Thyroid gland (tissue), 4 donors: ENCODE data around the gene MMP19. TPM values are rescaled to one million over a fixed set of nuclear protein-coding genes. Genes with fewer than 3 reads are reported as not detected.

Experiments used
- DNase-seq, 2 donors: peaks; one replicate each; pipeline ENCODE4 v3.0.0-alpha.2; 2019
- H3K27ac ChIP-seq, 3 donors: fragments of 200-600 bp; sonication (generic); 1 replicate in 2 of 3; 2 replicates in 1 of 3; pipeline ENCODE4 v1.5.1; 2016 to 2019; ENCODE audit warnings: mild to moderate bottlenecking in 1 of 3, moderate library complexity in 1 of 3
- H3K27me3 ChIP-seq: fragments of 200-600 bp; sonication (generic); one replicate; pipeline ENCODE4 v1.5.1; 2019
- H3K36me3 ChIP-seq, 2 donors: fragments of 200-600 bp; sonication (generic); one replicate each; pipeline ENCODE4 v1.5.1; 2016 to 2019
- H3K4me1 ChIP-seq, 2 donors: fragments of 200-600 bp; sonication (generic); one replicate each; pipeline ENCODE4 v1.5.1; 2017 to 2019
- H3K4me3 ChIP-seq, 3 donors: fragments of 200-600 bp; sonication (generic); replicated peaks in 1 of 3; 1 replicate in 2 of 3; 2 replicates in 1 of 3; pipeline ENCODE4 v1.5.1; 2016; ENCODE audit warnings: mild to moderate bottlenecking in 1 of 3
- H3K9me3 ChIP-seq: fragments of 200-600 bp; sonication (generic); one replicate; pipeline ENCODE4 v1.5.1; 2017
- CTCF ChIP-seq, 6 experiments: fragments of 200-600 bp in 3 of 6; fragments of 450-650 bp in 3 of 6; sonication (generic) in 3 of 6; IDR thresholded peaks; one replicate each; pipeline ENCODE4 v1.5.1; 2016 to 2019; ENCODE audit warnings: antibody characterized with exemption in 6 of 6, mild to moderate bottlenecking in 2 of 6, inconsistent platforms in 1 of 6, moderate library complexity in 1 of 6
- POLR2A ChIP-seq, 2 donors: fragments of 450-650 bp; IDR thresholded peaks; one replicate each; pipeline ENCODE4 v1.6.1; 2017; ENCODE audit warnings: antibody characterized with exemption in 2 of 2, mild to moderate bottlenecking in 2 of 2, moderate library complexity in 1 of 2
- WGBS, 2 donors: methylation state at CpG; one replicate each; pipeline ENCODE4 v1.1.5; 2017; 5-methylcytosine and 5-hydroxymethylcytosine counted together
- intact Hi-C: fragments of 100-400 bp; cut with DNase I; formaldehyde crosslinking; loops from one replicate; pipeline ENCODE4 v1.15.1; 2023
- total RNA-seq, 4 donors: library from RNA; depleted of rRNA; stranded (reverse); fragments of >200 nt; gene quantifications; one replicate each; pipeline ENCODE4 v1.2.3, GENCODE V29; 2016

MMP19 gene
- total RNA-seq, 4 donors from 2014 or later = 2.3 to 4.2 (median 3.4) TPM

DNA sequence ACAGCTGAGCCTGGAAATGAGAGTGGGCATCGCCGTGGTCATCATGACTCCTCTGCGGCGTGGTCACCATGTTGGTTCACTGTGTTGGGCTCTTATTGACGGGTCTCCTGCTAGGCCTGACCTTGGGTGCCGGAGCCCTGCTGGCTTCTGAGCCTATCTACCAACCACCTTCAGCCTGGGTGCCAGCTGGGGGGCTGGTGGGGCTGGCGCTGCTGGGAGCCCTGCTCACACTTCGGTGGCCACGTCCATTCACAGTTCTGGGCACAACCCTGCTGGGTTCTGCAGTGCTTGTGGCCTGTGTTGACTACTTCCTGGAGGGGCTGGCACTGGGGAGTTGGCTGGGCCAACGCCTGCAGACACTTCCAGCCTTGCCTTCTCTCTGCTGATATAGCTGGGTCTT, 9.7 kb downstream of the MMP19 start:
- Histone ChIP-seq H3K36me3 (no peaks in the 10 kb centered on the region), H3K4me1 (peaks cover 20 to 25% of the 10 kb centered on the region in 2 donors), H3K27ac (no peak overlapping the region), H3K27me3 (no peaks in the 10 kb centered on the region), H3K4me3 (no peak overlapping the region), H3K9me3 (no peaks in the 10 kb centered on the region)
- intact Hi-C loops = loop anchor here (5.0 kb wide), 1 partner anchor 104 kb away; no protein-coding TSS in a partner anchor
- no peak for DNase-seq
- 86 to 90% methylated on average over 1 to 9 of the region's 10 CpGs for WGBS, 2 donors
- TF ChIP-seq CTCF (IDR thresholded peaks at IDR 0.05) (no peak), POLR2A (IDR thresholded peaks at IDR 0.05) (no peak)

DNA sequence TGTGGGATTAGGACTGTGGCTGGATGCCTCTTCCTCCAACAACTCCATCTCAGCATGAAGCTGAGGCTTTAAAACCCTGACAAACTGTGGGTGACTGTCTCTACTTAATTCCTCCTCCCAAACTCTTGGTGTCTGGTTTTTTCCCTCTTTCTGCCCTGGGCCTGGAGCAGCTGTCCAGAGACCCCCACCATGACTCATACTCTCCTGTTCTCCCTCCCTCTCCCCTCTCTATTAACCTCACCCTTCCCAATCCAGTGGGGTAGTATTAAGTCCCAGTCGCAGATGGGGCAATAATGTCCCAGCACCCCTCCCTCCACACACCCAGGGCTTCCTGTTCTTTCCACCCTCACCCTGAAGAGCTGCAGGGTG, 11.3 kb downstream of the MMP19 start:
- WGBS, 2 donors = 46 to 50% methylated on average over 1 of the region's 1 CpG
- intact Hi-C loops = loop anchor here (5.0 kb wide), 1 partner anchor 106 kb away; no protein-coding TSS in a partner anchor
- DNase-seq = no peak
- H3K9me3 ChIP-seq = no peaks in the 10 kb centered on the region
- peaks cover 36 to 39% of the 10 kb centered on the region in 2 donors for H3K4me1 ChIP-seq
- H3K36me3 ChIP-seq = no peaks in the 10 kb centered on the region
- H3K4me3 ChIP-seq = peak overlapping the region in 1 of 3 donors; percentile 93
- H3K27ac ChIP-seq = peak overlapping the region in 2 of 3 donors; percentile 90 to 91
- TF ChIP-seq CTCF (IDR thresholded peaks at IDR 0.05) (no peak), POLR2A (IDR thresholded peaks at IDR 0.05) (no peak)
- no peaks in the 10 kb centered on the region for H3K27me3 ChIP-seq

- H3K9me3 ChIP-seq = no peaks in the 10 kb centered on the region
- 1 to 4% methylated on average over 21 to 23 of the region's 23 CpGs for whole genome bisulfite sequencing, 2 donors
- intact Hi-C loops = loop anchor here (5.0 kb wide), 1 partner anchor 106 kb away; no protein-coding TSS in a partner anchor
- H3K27ac ChIP-seq = peak overlapping the region; percentile 88 to 91 (median 90)
- TF ChIP-seq POLR2A (IDR thresholded peaks at IDR 0.05) (peak in 1 of 2 donors; percentile 70), CTCF (IDR thresholded peaks at IDR 0.05) (no peak)
- peaks cover 42 to 44% of the 10 kb centered on the region in 2 donors for H3K4me1 ChIP-seq
- H3K27me3 ChIP-seq = no peaks in the 10 kb centered on the region
- no peaks in the 10 kb centered on the region for H3K36me3 ChIP-seq
- DNase-seq = peak; percentile 73 to 74
- H3K4me3 ChIP-seq = peak overlapping the region; percentile 30 to 93 (median 71)
Observed at GRCh38 chr12:55830601-55831446, 11.9 kb downstream of the MMP19 start.

GRCh38 chr12:55829967-55830600, 12.7 kb downstream of the MMP19 start:
- TF ChIP-seq CTCF (IDR thresholded peaks at IDR 0.05) = no peak
- no peak for TF ChIP-seq POLR2A (IDR thresholded peaks at IDR 0.05)
- Histone ChIP-seq H3K36me3 (no peaks in the 10 kb centered on the region), H3K27ac (peak overlapping the region; percentile 88 to 91 (median 90)), H3K27me3 (no peaks in the 10 kb centered on the region), H3K9me3 (no peaks in the 10 kb centered on the region), H3K4me3 (peak overlapping the region; percentile 30 to 93 (median 71)), H3K4me1 (peaks cover 42 to 48% of the 10 kb centered on the region in 2 donors)
- WGBS, 2 donors = 0 to 2% methylated on average over 25 to 37 of the region's 37 CpGs
- intact Hi-C loops = loop anchor here (5.0 kb wide), 1 partner anchor 107 kb away; no protein-coding TSS in a partner anchor
- DNase-seq = peak; percentile 70 to 73
